Measurements from ENCODE around the gene TEX2.

GRCh38 chr17:64153565-64154312 is 109.3 kb downstream of the TEX2 start:
- TF ChIP-seq GATA3 (IDR thresholded peaks at IDR 0.05; ENCODE audit: low read depth, low read length) (no peak), GATA2 (IDR thresholded peaks at IDR 0.05; ENCODE audit: low read depth, low read length) (no peak)

Measured in SH-SY5Y (cell line).